Kidney capillary endothelial cell (primary cell): ENCODE measurements around the gene EEIG1.
"Not testable (repeated sequence)": the region's sequence is repeated elsewhere in the genome, so short reads cannot be mapped to it uniquely, and the experiment has no call there.

Experiments used
- DNase-seq: peaks from one replicate; pipeline ENCODE4 v3.0.0-alpha.2; 2018; ENCODE audit warnings: low spot score

The EEIG1 gene

GRCh38 chr9:127980706-127981558, at the start of gene EEIG1:
EEIG1 (minus strand) TSS chr9:127980989; CDS start chr9:127980137, 852 bp downstream.
- peak; percentile 91 for DNase-seq

DNA sequence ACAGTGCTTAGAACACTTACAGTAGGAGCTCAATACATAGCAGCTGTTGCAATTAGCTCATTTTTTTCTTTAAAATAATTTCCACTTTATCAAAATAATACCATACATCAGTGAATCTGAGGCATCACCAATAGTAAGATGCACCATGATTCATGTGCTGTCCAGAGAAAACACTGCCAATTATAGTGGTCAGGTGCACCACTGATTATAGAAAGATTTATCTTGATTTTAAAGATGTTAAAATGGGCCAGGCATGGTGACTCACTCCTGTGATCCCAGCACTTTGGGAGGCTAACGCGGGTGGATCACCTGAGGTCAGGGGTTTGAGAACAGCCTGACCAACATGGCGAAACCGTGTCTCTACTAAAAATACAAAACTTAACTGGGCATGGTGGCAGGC, 46.9 kb upstream of the EEIG1 start:
- no peak for DNase-seq

DNA sequence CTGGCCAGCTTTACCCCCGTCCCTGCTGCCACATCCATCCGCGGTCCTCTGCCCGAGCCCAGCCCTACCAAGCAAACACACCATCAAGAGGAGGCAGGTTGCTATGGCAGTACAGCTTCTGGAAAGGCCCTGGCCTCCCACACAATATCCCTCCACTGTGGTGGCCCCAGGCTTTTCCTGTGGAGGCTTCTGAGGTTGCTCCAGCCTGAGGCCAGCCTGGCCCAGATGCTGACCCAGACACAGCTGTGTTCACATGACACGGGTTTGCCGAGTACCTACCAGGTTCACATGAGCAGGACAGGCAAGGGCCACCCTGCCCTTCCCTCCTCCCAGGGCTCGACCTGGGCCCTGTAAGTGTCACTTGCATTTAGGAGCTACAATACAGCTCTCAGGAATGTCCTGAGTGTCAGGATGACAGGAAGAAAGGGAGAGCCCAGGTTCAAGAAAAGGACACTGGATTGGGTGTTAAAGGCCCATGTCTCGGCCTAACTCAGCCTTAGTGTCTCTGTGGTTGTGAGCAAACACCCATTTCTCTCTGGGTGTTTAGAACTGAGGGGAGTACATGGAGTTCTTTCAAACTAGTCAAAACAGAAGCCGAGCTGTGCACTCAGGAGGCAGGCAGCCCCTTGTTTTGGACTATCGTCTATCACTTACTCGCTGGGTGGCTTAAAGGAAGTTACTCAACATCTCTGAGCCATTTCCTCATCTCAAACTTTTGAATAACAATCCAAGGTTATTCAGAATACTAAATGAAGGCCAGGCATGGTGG, 46.2 kb upstream of the EEIG1 start:
- DNase-seq: peak; percentile 40

GRCh38 chr9:128026255-128026772, 45.5 kb upstream of the EEIG1 start:
- DNase-seq: no peak

- no peak for DNase-seq
Observed at GRCh38 chr9:128025736-128026135, 44.9 kb upstream of the EEIG1 start.

- no peak for DNase-seq
Observed at GRCh38 chr9:128024761-128025308, 44.0 kb upstream of the EEIG1 start.

- DNase-seq: not testable (repeated sequence)
Observed at GRCh38 chr9:128023671-128024070, 42.9 kb upstream of the EEIG1 start.

GRCh38 chr9:128022886-128023285, 42.1 kb upstream of the EEIG1 start:
- no peak for DNase-seq

DNA sequence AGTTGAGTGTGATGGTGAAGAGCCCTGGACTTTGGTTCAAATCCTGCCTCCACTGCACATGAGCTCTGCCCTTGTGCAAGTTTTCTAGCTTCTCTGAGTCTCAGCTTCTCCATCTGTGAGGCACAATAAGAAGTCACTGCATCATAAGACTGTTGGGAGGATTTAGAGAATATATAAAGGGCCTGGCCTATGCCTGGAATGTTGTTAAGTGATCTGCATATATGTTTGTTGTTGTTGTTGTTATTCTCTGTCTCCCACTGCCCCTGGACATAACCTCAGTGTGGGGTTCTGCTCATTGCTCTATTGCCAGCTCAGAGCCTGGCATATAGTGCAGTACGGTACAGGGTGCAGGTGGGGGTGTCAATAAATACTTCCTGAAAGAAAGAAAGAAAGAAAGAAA, 40.3 kb upstream of the EEIG1 start:
- no peak for DNase-seq

GRCh38 chr9:128020692-128021091, 39.9 kb upstream of the EEIG1 start:
- no peak for DNase-seq

DNA sequence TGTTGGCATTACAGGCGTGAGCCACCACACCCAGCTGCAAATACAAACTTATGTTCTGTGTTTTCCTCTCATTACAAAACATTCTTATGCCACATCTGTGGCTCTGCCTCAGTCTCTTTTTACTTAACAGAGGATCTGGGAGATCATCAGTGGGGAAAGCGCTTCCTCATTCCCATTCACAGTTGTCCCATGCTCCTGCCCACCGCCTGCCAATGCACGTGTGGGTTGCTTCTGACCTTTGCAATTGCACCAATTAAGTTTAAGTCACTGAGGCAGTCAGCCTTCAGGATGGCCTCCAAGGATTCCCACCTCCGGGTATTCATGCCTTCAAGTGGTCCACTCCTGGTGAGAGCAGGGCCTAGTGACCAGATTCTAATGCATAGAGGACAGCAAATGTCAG, 34.9 kb upstream of the EEIG1 start:
- no peak for DNase-seq

GRCh38 chr9:128011071-128011817, 30.5 kb upstream of the EEIG1 start:
- peak; percentile 75 for DNase-seq

DNA sequence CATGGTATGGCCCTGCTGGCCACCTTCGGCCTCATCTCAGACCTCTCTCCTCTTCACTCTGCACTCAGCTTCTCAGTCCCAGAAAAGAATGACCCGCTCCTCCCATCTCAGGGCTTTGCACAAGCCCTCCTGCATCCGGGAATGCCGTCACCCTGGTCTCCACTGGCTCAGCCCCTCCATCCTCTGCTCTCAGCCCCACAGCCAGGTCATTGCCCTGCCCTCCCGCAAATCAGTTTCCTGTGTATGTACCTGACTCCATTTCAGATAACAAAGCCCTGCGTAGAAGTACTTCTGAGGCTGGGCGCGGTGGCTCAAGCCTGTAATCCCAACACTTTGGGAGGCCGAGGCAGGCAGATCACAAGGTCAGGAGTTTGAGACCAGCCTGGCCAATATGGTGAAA, 28.9 kb upstream of the EEIG1 start:
- DNase-seq: no peak

DNA sequence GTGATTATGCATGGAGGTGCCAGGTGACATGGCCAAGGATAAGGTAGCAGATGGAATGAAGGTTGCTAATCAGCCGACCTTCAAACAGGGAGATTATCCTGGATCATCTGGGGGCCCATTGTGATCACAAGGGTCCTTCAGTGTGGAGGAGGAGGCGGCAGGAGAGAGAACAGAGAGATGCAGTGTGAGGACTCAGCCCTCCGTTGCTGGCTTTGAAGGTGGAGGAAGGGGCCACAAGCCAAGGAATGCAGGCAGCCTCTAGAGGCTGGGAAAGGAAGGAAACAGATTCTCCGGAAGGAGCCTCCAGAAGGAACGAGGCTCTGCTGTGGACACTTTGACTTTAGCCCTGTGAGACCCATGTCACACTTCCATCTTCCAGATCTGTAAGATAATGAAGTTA, 27.4 kb upstream of the EEIG1 start:
- DNase-seq: no peak

DNA sequence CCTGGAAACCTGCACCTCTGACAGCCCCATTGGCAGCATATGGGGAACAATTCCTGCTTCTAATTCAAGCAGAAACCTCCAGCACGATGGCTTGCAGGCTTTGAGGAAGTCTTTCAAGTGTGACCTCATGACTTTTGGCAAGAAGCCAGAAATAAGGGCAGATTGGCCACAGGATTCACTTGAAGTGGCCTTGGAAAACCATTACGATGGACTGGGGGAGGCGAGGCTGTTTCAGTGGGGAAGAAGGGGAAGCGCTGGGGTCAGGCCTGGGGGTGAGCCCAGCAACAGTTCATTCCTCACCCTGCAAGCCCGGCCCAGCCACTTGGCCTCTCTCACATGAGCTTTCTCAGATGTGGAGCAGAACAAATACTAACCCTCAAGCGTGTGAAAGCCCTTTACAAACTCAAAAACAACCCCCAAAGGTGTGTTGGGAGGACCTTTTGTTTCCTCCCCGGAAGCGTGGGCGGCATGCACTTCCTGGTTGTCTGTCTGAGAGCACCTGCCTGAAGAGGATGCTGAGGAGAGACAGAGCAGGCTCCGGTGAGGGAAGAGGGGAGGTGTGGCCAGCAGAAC, 26.9 kb upstream of the EEIG1 start:
- peak; percentile 96 for DNase-seq

DNA sequence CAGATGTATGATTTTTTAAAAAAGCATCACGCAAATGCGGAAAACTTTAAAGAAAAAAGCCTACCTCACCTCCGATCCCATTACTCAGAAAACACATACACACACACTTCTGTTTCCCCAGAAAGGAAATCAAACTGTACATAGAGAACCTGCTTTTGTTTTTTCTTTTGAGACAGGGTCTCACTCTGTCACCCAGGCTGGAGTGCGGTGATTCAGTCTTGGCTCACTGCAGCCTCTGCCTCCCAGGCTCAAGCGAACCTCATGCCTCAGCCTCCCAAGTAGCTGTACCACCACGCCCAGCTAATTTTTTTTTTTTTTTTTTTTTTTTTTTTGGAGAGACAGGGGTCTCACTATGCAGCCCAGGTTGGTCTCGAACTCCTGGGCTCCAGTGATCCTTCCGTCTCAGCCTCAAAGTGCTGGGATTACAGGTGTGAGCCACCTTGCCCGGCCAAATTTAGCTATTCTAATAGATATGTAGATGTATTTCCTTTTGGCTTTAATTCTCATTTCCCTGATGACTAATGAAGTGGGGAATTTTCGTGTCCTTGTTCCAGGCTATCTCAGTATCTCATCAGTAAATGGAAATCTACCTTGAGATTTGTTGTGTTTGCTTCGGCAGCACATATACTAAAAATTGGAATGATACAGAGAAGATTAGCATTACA, 25.7 kb upstream of the EEIG1 start:
- DNase-seq: peak; percentile 71

DNA sequence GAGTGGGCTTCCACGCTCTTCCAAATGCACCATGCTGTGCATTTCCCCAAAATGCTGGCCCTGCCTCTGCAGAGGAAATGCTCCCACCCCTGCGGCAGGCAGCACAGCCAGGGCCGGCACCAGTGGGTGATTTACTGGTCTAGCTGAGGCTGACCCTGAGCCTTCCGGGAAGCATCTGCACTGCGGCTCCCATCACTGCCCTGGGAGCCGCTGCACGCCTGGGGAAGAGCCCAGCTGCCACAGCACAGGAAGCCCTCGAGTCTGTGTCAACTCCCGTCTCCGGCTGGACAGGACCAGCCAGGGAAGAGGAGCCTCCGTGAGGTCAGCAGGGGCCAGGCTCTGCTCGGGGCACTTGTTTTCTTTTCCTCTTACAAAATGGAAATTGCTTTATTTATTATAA, 25.1 kb upstream of the EEIG1 start:
- peak; percentile 96 for DNase-seq

DNA sequence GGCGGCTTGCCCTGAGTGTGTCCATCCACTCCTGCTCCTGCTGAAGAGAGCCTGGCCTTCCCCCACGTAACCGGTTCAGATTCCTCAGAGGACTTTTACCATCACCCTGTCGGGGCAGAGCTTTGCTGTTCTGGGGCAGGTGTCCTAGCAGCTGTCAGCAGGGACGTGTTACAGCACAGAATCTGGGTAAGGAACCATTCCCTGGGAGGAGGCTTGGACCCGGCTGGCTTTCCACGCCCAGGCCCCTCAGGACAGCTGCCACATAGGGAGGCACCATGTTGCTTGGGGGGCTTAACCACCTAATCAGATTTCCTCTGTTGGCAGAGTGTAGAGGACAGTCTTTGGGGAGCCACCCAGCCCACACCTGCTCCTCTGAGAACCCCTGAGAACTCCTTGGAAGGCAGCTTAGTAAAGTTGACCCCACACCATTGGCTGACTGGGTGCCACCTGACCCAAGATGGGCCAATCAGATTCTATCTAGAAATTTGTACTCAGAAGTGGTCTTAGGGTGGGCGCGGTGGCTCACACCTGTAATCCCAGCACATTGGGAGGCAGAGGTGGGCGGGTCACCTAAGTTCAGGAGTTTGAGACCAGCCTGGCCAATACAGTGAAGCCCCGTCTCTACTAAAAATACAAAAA, 23.3 kb upstream of the EEIG1 start:
- no peak for DNase-seq

GRCh38 chr9:128002959-128003358, 22.2 kb upstream of the EEIG1 start:
- no peak for DNase-seq

DNA sequence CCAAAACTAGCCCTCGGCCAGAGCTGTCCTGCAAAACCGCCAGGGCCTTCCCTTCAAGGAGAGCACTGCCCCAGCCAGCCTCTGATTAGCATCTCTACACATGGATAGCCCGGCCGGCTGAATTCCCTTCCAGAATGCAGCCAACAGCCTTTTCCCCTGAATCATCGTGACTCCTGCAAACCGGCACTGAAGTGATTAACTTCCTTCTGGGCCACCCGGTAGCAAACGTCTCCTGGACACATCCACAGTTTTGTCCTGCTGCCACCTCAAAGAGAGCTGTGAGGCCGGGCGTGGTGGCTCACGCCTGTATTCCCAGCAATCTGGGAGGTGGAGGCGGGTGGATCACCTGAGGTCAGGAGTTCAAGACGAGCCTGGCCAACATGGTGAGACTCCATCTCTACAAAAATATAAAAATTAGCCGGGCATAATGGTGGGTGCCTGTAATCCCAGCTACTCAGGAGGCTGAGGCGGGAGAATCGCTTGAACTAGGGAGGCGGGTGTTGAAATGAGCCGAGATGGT, 21.1 kb upstream of the EEIG1 start:
- peak; percentile 94 for DNase-seq
